ENCODE measurements around the gene CIT.

Gene CIT

GRCh38 chr12:119804011-119804641 lies 73.0 kb downstream of the CIT start:
- peak; percentile 38 for DNase-seq (ENCODE audit: low read depth, low spot score)

GRCh38 chr12:119803381-119803791 lies 73.7 kb downstream of the CIT start:
- peak; percentile 40 for DNase-seq (ENCODE audit: low read depth, low spot score)

DNA sequence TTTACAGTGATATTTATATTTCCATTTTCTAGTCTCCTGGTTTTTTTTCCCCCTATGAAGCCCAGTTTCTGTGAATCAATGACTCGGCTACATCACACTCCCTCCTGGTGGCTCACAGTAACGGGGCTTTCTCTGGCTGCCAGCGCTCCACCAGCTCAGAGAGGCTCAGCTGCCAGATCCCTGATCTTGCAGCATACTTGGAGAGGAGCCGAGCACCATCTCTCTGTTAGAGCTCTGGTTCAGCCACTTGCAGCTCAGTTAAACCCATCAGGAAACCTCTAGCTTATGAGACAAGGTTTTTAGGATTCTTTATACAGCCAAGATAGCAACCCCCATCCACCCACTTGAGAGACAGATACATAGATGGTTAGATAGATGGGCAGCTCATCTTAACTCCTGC lies 74.6 kb downstream of the CIT start:
- no peak for DNase-seq (ENCODE audit: low read depth, low spot score)

DNA sequence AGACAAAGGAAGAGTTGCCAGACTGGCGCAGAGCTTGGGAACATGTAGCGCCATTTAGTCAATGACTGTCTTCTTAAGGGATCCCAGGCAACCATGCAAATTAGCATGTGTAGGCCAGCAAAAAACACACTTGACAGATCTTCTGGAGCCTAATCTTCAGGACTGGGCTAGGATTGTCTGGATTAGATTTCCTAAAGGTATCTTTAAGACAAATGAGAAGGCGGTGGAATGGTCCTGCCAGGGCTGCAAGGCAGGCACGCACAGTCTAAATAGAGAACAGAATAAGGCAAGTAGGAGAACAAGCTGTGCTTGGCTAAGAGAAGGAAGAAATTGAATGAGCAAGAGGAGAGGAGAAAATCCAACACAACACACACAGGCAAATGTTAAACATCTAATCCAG lies 80.0 kb downstream of the CIT start:
- DNase-seq (ENCODE audit: low read depth, low spot score) = no peak

- no peak for DNase-seq (ENCODE audit: low read depth, low spot score)
Observed at GRCh38 chr12:119796292-119796691, 80.8 kb downstream of the CIT start.

DNA sequence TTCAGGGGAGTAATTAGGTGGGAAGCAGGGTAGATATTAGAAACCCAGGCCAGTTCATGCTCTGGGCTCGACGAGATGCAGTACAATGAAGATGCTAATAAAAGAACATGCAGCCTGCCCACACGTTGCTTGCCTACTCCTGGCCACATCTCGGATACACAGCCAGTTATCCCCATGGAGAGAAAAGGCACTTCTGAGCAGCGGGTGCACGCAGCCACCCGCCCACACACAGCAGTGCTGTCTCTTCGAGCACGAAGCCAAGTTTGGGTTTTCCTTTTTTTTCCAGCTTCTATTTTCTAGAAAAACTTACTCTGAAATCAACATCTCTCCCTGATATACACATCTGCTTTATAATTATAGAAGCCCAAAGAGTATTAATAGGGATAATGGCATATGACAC lies 85.7 kb downstream of the CIT start:
- no peak for DNase-seq (ENCODE audit: low read depth, low spot score)

GRCh38 chr12:119788786-119789185 lies 88.3 kb downstream of the CIT start:
- DNase-seq (ENCODE audit: low read depth, low spot score) = no peak

GRCh38 chr12:119786539-119786938 lies 90.6 kb downstream of the CIT start:
- no peak for DNase-seq (ENCODE audit: low read depth, low spot score)

DNA sequence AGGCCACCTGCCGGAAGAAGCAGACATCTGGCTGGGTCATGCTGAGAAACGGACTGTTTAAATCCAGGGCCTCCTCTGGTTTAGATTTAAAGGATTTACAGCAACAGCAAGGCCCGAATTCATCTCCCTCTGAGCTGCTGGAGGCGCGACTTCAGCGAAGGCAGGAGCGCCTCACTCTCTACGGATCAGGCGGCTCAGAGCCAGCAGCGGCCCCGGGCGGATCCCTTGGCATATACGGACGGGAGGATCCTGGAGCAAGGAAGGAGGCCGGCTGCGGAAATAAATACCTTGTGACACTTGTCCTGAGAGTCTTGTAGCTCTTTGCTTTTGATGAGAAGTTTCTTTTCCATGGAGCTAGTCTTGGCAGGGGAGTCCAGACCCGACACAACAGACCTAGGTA lies 92.4 kb downstream of the CIT start:
- no peak for DNase-seq (ENCODE audit: low read depth, low spot score)

GRCh38 chr12:119783787-119784186 lies 93.3 kb downstream of the CIT start:
- no peak for DNase-seq (ENCODE audit: low read depth, low spot score)

DNA sequence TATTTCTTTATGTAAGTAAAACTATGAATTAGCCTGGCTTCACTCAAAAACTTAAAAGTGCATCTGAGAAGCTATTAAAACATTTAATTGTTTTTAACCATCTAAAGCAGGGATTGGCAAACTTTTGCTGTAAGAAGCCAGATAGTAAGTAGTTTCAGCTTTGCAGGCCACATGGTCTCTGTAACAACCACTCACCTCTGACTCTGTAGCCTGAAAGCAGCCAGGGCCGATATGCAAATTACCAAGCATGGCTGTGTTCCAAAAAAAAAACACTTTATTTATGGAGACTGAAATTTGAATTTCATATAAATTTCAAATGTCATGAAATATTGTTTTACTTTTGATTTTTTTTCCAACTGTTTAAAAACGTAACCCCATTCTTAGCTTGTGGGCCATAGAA lies 95.3 kb downstream of the CIT start:
- DNase-seq (ENCODE audit: low read depth, low spot score) = no peak

DNA sequence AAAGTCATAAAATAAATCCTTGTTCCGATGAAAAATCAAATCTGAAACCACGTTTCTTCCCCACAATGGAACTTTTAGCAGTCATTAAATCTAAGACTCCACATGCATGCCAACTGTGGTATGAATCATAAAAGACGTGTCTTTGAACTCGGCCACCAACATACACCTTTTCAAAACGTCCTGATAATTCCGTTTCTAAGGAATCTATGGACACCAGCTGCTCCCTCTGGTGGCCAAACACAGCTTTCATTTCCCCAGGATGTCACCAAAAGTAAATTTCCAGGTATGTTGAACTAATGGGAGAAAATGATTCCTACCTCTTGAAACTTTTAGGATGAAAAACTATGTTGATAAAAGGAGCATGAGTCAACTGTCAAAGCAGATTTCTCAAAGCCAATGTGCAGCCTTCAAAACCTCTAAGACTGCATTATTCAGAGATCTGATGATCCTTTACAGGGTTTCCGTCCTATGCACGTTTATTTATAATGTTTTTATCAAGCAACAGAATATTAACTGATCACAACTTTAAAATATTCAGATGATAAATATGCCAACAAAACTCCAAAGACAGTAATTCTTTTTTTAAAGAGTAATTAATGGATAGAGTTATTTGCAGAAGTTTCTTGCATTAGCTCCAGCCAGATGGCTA lies 96.2 kb downstream of the CIT start:
- no peak for DNase-seq (ENCODE audit: low read depth, low spot score)

DNA sequence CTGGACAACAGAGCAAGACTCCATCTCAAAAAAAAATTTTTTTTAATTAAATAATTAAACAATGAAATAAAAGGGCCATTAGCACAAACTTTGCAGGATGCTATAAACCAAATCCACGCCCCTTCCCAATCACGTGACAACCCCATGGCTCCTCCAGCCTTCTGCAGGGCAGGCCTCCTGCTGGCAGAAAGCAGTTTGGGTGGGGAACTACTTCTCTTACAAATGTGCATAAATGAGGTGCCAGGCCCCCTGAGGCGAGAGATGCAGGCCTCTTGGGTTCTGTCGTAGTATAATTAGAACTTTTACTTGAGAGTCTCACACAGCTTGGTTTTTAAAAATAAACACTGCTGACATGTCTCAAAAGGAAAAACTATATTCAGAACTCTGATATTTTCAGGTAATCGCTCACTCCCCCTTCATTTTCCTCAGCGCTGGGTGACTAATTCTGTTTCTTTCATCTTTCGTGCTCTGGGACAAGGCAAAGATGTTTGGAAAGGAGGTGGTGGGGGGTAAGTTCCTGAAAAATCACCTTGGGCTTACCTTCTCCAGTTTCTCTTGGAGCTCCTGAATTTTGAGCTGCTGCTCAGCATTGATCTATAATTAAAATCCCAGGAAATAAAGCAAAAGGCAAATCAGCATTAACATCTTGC lies 101.7 kb downstream of the CIT start:
- no peak for DNase-seq (ENCODE audit: low read depth, low spot score)

DNA sequence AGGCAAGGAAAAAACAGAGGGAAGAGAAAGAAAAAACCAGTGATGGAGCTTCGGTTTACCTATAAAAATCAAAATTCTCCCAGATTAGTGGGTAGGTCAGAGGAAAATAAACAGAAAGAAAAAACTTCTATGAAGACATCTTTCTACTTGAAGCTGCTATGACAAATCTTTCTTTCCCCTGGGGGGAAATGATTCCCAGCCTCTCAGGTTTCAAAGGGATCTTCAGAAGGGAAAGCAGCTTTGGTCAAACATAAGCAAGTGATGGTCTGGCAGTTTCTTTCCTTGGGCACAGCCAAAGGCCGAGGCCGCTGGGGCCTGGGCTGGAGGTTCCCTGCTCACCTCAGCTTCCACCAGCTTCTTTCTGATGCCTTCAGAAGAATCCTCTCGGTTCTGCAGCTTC lies 104.7 kb downstream of the CIT start:
- DNase-seq (ENCODE audit: low read depth, low spot score) = no peak

DNA sequence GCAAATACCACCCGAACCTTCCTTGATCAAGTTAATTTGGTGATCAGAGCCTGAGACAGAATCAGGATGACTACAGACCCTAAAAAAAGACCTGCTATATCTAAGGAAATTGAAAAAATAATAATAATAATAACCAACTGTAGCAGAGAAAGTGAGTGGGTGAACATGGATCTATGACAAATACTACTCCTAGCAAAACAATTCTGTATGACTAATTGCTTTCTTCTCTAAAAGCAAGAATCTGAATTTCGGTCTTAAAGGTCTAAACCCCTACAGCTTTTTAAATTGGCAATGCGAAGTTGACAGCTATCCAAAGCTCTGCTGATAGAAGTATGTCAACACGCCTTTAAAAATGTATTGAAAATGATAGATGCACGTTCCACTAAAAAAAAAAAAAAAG lies 107.0 kb downstream of the CIT start:
- DNase-seq (ENCODE audit: low read depth, low spot score) = no peak

DNA sequence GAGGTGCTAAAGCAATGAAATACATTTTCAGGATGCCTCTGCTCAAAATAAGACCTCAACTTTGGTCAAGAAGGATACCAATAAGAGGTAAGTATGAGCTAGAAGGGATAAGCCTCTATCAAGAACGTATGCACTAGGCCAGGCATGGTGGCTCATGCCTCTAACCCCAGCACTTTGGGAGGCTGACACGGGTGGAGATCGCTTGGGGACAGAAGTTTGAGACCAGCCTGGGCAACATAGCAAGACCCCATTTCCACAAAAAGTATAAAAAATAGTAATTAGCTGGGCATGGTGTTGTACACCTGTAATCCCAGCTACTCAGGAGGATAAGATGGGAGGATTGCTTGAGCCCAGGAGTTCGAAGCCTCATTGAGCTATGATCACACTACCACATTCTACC lies 114.5 kb downstream of the CIT start:
- DNase-seq (ENCODE audit: low read depth, low spot score) = no peak

DNA sequence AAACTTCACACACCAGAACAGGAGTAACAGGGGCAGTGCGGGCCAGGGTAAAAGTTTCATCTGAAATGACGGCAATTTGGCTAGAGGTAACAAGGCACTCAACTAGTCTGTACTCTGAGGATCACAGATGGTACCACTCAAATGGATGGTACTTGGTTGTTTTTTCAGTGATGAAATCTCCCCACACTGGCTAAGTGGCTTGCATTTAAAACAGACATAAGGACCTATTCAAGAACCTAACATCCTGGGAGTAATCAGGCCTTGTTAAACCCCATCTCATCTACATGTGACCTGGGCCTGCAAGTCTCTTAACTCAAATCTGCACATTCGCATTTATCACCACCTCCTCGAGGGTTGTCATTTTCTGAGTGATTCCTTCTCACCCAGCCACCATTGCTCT lies 118.4 kb downstream of the CIT start:
- no peak for DNase-seq (ENCODE audit: low read depth, low spot score)

GRCh38 chr12:119758234-119758633 lies 118.9 kb downstream of the CIT start:
- DNase-seq (ENCODE audit: low read depth, low spot score) = no peak

GRCh38 chr12:119751961-119752360 lies 125.2 kb downstream of the CIT start:
- no peak for DNase-seq (ENCODE audit: low read depth, low spot score)

DNA sequence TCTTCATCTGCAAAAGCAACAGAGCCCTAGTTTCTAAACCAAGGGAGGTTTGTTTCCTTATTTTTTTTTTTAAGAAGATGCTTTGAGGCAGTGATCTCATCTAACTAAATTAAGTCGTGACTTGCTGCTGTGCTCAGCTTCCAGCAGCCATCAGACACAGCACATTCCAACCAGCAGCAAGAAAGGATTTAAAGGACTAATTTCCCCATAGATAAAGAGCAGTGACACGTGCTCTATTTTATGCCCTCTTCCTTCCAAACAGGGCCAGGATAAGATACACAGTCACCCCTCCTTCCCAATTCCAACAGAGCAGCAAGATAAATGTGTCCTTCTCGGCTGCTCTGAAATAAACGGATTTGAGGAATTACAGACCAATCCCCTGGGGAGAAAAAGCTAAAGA lies 127.5 kb downstream of the CIT start:
- no peak for DNase-seq (ENCODE audit: low read depth, low spot score)

GRCh38 chr12:119748497-119748896 lies 128.6 kb downstream of the CIT start:
- DNase-seq (ENCODE audit: low read depth, low spot score) = no peak

GRCh38 chr12:119746169-119746568 lies 131.0 kb downstream of the CIT start:
- no peak for DNase-seq (ENCODE audit: low read depth, low spot score)

GRCh38 chr12:119744900-119745606 lies 132.1 kb downstream of the CIT start:
- DNase-seq (ENCODE audit: low read depth, low spot score) = no peak
